HG03025 (cell line): ENCODE measurements around the gene DNAJC16.

ENCODE experiments used
- ATAC-seq: cut with Tn5 transposase; IDR thresholded peaks from one replicate; pipeline ENCODE4 v1.9.1; 2021; ENCODE audit warnings: mild to moderate bottlenecking, moderate library complexity; ENCODE audit not compliant: unreplicated experiment, low FRiP score

DNAJC16 gene

GRCh38 chr1:15618655-15619525 lies 92.2 kb downstream of the DNAJC16 start:
- ATAC-seq = no peak

- no peak for ATAC-seq
Measured at GRCh38 chr1:15620155-15620545, 93.5 kb downstream of the DNAJC16 start.

- ATAC-seq = no peak
Measured at GRCh38 chr1:15620902-15621682, 94.4 kb downstream of the DNAJC16 start.

- no peak for ATAC-seq
Measured at GRCh38 chr1:15621975-15622374, 95.3 kb downstream of the DNAJC16 start.

GRCh38 chr1:15622712-15623373 lies 96.2 kb downstream of the DNAJC16 start:
- ATAC-seq = no peak

- no peak for ATAC-seq
Measured at GRCh38 chr1:15623435-15623834, 96.8 kb downstream of the DNAJC16 start.

- ATAC-seq = no peak
Measured at GRCh38 chr1:15624133-15624714, 97.6 kb downstream of the DNAJC16 start.

- no peak for ATAC-seq
Measured at GRCh38 chr1:15625056-15625917, 98.6 kb downstream of the DNAJC16 start.
